H1 (cell line): ENCODE measurements around the gene SMIM5. TPM values are rescaled to one million over a fixed set of nuclear protein-coding genes. Genes with fewer than 3 reads are reported as not detected.

Experiments used
- EZH2 ChIP-seq: fragments of 200-600 bp; sonication (generic); IDR thresholded peaks from 2 replicates; pipeline ENCODE4 v1.7.1; 2012; ENCODE audit warnings: low read depth, mild to moderate bottlenecking, moderate library complexity, low read length, inconsistent platforms; ENCODE audit not compliant: severe bottlenecking
- polyA plus RNA-seq, 7 experiments: library from polyadenylated mRNA; depleted of rRNA in 3 of 7; stranded (reverse) in 5 of 7; unstranded in 2 of 7; fragments of >200 nt in 5 of 7; fragments of 200-250 nt in 2 of 7; gene quantifications; 1 replicate in 5 of 7; 2 replicates in 1 of 7; 4 replicates in 1 of 7; pipeline versions ENCODE4 v1.2.1 to v1.2.3, GENCODE V29; 2011 to 2013; ENCODE audit warnings: missing spikeins in 2 of 7, mixed read lengths in 2 of 7
- total RNA-seq: library from RNA; stranded (reverse); fragmentation: NEBNext Ultra II Directional; extraction: Animal tissue kit (Norgen Biotek cat#: 25700); gene quantifications from 2 replicates; pipeline ENCODE4 v1.2.1, GENCODE V29; 2021

SMIM5 gene
- total and polyA plus RNA-seq, 2 of the 8 experiments (the other 6 are each of a cell fraction or from before 2014, with no cell fraction given): not detected

- no peak for TF ChIP-seq EZH2
Measured at GRCh38 chr17:75632428-75632827, 806 bp upstream of the SMIM5 start (continued).
